Mesendoderm (in vitro differentiated cells): ENCODE results near the gene PARP8.
A peak's percentile ranks its signal among the peaks of the same experiment; 100 is the strongest.
"Not testable (repeated sequence)": the region's sequence is repeated elsewhere in the genome, so short reads cannot be mapped to it uniquely, and the experiment has no call there.

Experiments used
- DNase-seq: peaks from one replicate; pipeline ENCODE4 v3.0.0; 2013
- H2AK5ac ChIP-seq: 2 replicates; pipeline ENCODE4 v1.6.1; 2013; ENCODE audit warnings: low read length, inconsistent platforms
- H2BK120ac ChIP-seq: 2 replicates; pipeline ENCODE4 v1.6.1; 2013; ENCODE audit warnings: low read depth, mild to moderate bottlenecking, low read length, moderate library complexity, mixed read lengths
- H2BK15ac ChIP-seq: replicated peaks from 2 replicates; pipeline ENCODE4 v1.6.1; 2013; ENCODE audit warnings: low read depth, mild to moderate bottlenecking, moderate library complexity
- H2BK5ac ChIP-seq: 2 replicates; pipeline ENCODE4 v1.6.1; 2013; ENCODE audit warnings: low read length, inconsistent platforms
- H3K18ac ChIP-seq: 2 replicates; pipeline ENCODE4 v1.6.1; 2013; ENCODE audit warnings: mild to moderate bottlenecking, low read length, mixed read lengths
- H3K23ac ChIP-seq: one replicate; pipeline ENCODE4 v1.6.1; 2013; ENCODE audit warnings: low read length
- H3K27ac ChIP-seq: 2 replicates; pipeline ENCODE4 v1.5.1; 2013; ENCODE audit warnings: low read depth, mild to moderate bottlenecking, inconsistent platforms, low read length, moderate library complexity
- H3K27me3 ChIP-seq: 2 replicates; pipeline ENCODE4 v1.6.1; 2013; ENCODE audit warnings: low read length, control low read depth, mild to moderate bottlenecking, inconsistent platforms; ENCODE audit not compliant: insufficient read depth, poor library complexity
- H3K36me3 ChIP-seq: 2 replicates; pipeline ENCODE4 v1.6.1; 2013; ENCODE audit warnings: low read length, inconsistent platforms; ENCODE audit not compliant: control insufficient read depth, insufficient read depth
- H3K4ac ChIP-seq: one replicate; pipeline ENCODE4 v1.6.1; 2013; ENCODE audit warnings: low read depth, mild to moderate bottlenecking, low read length, moderate library complexity
- H3K4me1 ChIP-seq: 2 replicates; pipeline ENCODE4 v1.6.1; 2013; ENCODE audit warnings: low read depth, low read length, inconsistent platforms; ENCODE audit not compliant: control insufficient read depth
- H3K4me2 ChIP-seq: 2 replicates; pipeline ENCODE4 v1.6.1; 2013; ENCODE audit warnings: low read length
- H3K4me3 ChIP-seq: 2 replicates; pipeline ENCODE4 v1.5.1; 2013; ENCODE audit warnings: mild to moderate bottlenecking, low read length
- H3K56ac ChIP-seq: one replicate; pipeline ENCODE4 v1.6.1; 2013; ENCODE audit warnings: low read length
- H3K79me1 ChIP-seq: 2 replicates; pipeline ENCODE4 v1.6.1; 2013; ENCODE audit warnings: low read length, inconsistent platforms
- H3K79me2 ChIP-seq: 2 replicates; pipeline ENCODE4 v1.6.1; 2013; ENCODE audit warnings: mild to moderate bottlenecking, low read length; ENCODE audit not compliant: control insufficient read depth, insufficient read depth
- H3K9ac ChIP-seq: 2 replicates; pipeline ENCODE4 v1.6.1; 2013; ENCODE audit warnings: low read length, inconsistent platforms
- H4K5ac ChIP-seq: one replicate; pipeline ENCODE4 v1.6.1; 2013; ENCODE audit warnings: low read length
- H4K8ac ChIP-seq: one replicate; pipeline ENCODE4 v1.6.1; 2013; ENCODE audit warnings: low read depth, mild to moderate bottlenecking, control low read depth, low read length, moderate library complexity
- WGBS: extraction: QIAGEN DNeasy Blood & Tissue Kit; methylation state at CpG from one replicate; pipeline ENCODE4 v1.1.7; 2013; ENCODE audit warnings: low lambda C conversion rate, missing lambda C conversion rate; ENCODE audit not compliant: insufficient coverage; ENCODE audit errors: extremely low coverage; 5-methylcytosine and 5-hydroxymethylcytosine counted together

The PARP8 gene

GRCh38 chr5:50687548-50687947, 21.1 kb downstream of the PARP8 start:
- H3K56ac ChIP-seq: no peak overlapping the region
- H2AK5ac ChIP-seq: no peak overlapping the region
- no peak overlapping the region for H3K4me2 ChIP-seq
- DNase-seq: no peak
- WGBS: no CpG with 5 or more reads among the region's 4 CpGs
- H2BK120ac ChIP-seq: no peak overlapping the region
- peaks cover 23% of the 10 kb centered on the region for H3K79me2 ChIP-seq
- H3K23ac ChIP-seq: no peak overlapping the region
- H3K4me1 ChIP-seq: no peaks in the 10 kb centered on the region
- no peak overlapping the region for H3K9ac ChIP-seq
- H3K4me3 ChIP-seq: no peak overlapping the region
- no peak overlapping the region for H3K27ac ChIP-seq
- no peak overlapping the region for H3K4ac ChIP-seq
- H2BK15ac ChIP-seq: no peak overlapping the region
- H4K8ac ChIP-seq: no peak overlapping the region
- H3K79me1 ChIP-seq: peaks cover 6% of the 10 kb centered on the region
- H3K18ac ChIP-seq: no peak overlapping the region
- H4K5ac ChIP-seq: no peak overlapping the region
- no peaks in the 10 kb centered on the region for H3K36me3 ChIP-seq
- H3K27me3 ChIP-seq: no peaks in the 10 kb centered on the region
- H2BK5ac ChIP-seq: no peak overlapping the region

DNA sequence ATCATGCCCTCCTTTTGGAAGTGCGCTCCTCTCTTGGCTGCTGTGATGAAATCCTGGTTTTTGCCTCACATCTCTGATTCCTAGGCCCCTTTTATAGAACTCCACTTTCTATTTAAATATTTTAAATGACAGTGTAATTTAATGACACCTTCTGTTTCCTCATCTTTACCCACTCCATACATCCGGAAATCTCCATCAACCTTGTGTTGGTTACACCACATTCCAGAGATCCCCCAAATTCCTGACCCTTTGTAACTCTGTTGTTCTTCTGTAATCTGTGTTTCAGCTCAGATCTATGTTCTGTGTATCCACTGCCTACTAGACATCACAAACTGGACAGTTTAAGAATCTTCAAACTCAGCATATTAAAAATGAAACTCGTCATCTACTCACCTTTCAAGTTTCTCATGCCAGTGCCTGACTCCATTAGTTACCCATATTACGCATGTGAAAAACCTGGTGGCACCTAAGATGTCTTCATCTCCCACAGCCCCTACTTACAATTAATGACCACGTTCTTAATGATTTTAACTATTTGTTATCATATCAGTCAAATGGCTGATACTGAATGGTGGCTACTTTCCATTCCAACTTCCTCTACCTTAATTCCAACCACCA, 25.1 kb downstream of the PARP8 start:
- Histone ChIP-seq H3K23ac (no peak overlapping the region), H3K27ac (no peak overlapping the region)
- no CpG with 5 or more reads among the region's 5 CpGs for WGBS

DNA sequence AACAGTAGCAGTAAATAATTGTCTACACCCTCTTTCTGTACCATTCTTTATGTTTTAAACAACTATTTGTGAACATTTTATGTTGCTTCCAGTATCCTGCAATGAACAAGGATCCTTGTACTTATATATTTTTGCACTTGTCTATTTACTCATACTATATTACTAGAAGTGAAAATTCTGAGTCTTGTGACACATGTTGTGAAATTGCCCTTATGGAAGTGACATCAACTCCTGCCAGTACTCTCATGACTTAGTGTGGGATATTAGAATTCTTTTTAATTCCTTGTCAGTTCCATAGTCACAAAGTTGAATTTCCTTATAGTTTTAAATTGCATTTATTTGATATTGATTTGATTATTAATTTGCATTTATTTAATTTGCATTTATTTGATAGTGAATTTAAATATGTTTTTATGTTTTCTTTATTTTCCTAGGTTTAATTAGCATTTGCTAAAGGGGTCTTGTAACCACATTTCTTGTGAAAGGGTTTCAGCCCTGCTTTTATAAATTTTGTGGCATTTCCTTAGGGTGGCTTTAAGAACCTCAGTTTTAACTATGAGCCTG, 27.7 kb downstream of the PARP8 start:
- peaks cover 19% of the 10 kb centered on the region for H3K79me2 ChIP-seq
- H3K23ac ChIP-seq: no peak overlapping the region

More for the DNA sequence above, 25.1 kb downstream of the PARP8 start:
- Histone ChIP-seq H3K56ac (no peak overlapping the region), H2BK15ac (no peak overlapping the region), H3K79me1 (peaks cover 4% of the 10 kb centered on the region), H3K4ac (no peak overlapping the region), H3K4me1 (no peaks in the 10 kb centered on the region), H2AK5ac (no peak overlapping the region), H3K4me2 (no peak overlapping the region), H2BK5ac (no peak overlapping the region), H4K5ac (no peak overlapping the region), H3K4me3 (no peak overlapping the region), H4K8ac (no peak overlapping the region), H3K79me2 (peaks cover 21% of the 10 kb centered on the region), H3K27me3 (no peaks in the 10 kb centered on the region), H3K18ac (no peak overlapping the region), H3K36me3 (no peaks in the 10 kb centered on the region), H2BK120ac (no peak overlapping the region), H3K9ac (no peak overlapping the region)
- no peak for DNase-seq

DNA sequence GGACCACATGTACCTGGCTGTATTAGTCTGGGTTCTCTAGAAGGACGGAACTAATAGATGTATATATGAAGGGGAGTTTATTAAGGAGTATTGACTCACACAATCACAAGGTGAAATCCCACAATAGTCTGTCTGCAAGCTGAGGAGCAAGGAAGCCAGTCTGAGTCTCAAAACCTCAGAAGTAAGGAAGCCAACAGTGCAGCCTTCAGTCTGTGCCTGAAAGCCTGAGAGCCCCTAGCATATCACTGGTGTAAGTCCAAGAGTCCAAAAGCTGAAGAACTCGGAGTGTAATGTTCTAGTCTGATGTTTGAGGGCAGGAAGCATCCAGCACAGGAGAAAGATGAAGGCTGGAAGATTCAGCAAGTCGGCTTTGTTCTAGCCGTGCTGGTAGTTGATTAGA, 28.2 kb downstream of the PARP8 start:
- not testable (repeated sequence) for H3K27ac ChIP-seq, H4K5ac ChIP-seq, DNase-seq, H2BK5ac ChIP-seq, H3K27me3 ChIP-seq, H3K79me1 ChIP-seq, H2AK5ac ChIP-seq, H3K4me3 ChIP-seq, H3K23ac ChIP-seq, H4K8ac ChIP-seq, H3K18ac ChIP-seq, H3K4me1 ChIP-seq, H3K36me3 ChIP-seq, H3K4ac ChIP-seq, H3K4me2 ChIP-seq, H3K56ac ChIP-seq, H2BK120ac ChIP-seq, H2BK15ac ChIP-seq, H3K9ac ChIP-seq
- peaks cover 17% of the 10 kb centered on the region for H3K79me2 ChIP-seq
- no CpG with 5 or more reads among the region's 4 CpGs for WGBS

More for the DNA sequence above, 27.7 kb downstream of the PARP8 start:
- Histone ChIP-seq H3K4me2 (no peak overlapping the region), H3K27ac (no peak overlapping the region), H3K36me3 (no peaks in the 10 kb centered on the region), H2BK15ac (no peak overlapping the region), H4K5ac (no peak overlapping the region), H3K4ac (no peak overlapping the region), H3K27me3 (no peaks in the 10 kb centered on the region), H3K4me1 (peaks cover 3% of the 10 kb centered on the region), H3K18ac (no peak overlapping the region), H3K56ac (no peak overlapping the region), H2BK5ac (no peak overlapping the region), H4K8ac (no peak overlapping the region), H3K4me3 (no peak overlapping the region), H3K79me1 (no peaks in the 10 kb centered on the region), H2AK5ac (no peak overlapping the region), H3K9ac (no peak overlapping the region), H2BK120ac (no peak overlapping the region)
- DNase-seq: no peak

DNA sequence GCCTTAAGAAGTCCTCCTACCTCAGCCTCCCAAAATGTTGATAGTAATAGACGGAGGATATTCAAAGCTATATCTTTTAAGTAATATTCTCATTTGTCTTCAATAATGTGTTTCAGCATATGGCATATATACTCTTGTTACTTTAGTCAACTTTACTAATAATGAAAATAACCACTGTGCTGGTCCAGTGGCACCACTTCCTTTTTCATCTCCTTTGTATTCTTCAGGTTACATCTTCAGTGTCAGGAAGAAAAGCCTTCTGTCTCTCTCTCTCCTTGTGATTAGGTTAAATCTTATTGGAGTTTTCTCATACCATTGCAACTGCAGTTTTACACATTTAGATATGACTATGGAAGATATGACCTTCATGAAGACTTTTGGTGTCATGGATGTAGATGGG, 31.3 kb downstream of the PARP8 start:
- peaks cover 1% of the 10 kb centered on the region for H3K79me1 ChIP-seq
- H2BK15ac ChIP-seq: no peak overlapping the region
- WGBS: no CpG with 5 or more reads among the region's 1 CpG
- no peak overlapping the region for H3K18ac ChIP-seq
- no peaks in the 10 kb centered on the region for H3K27me3 ChIP-seq
- H3K4me2 ChIP-seq: no peak overlapping the region
- H2BK120ac ChIP-seq: no peak overlapping the region
- H3K4me3 ChIP-seq: no peak overlapping the region
- peaks cover 12% of the 10 kb centered on the region for H3K79me2 ChIP-seq
- H3K27ac ChIP-seq: no peak overlapping the region
- H3K9ac ChIP-seq: no peak overlapping the region
- no peak overlapping the region for H3K56ac ChIP-seq
- no peaks in the 10 kb centered on the region for H3K36me3 ChIP-seq
- no peak for DNase-seq
- H2AK5ac ChIP-seq: no peak overlapping the region
- H2BK5ac ChIP-seq: no peak overlapping the region
- H3K4me1 ChIP-seq: peaks cover 6% of the 10 kb centered on the region
- no peak overlapping the region for H3K23ac ChIP-seq
- no peak overlapping the region for H4K5ac ChIP-seq
- H3K4ac ChIP-seq: no peak overlapping the region
- no peak overlapping the region for H4K8ac ChIP-seq

- Histone ChIP-seq H2BK5ac (no peak overlapping the region), H4K8ac (no peak overlapping the region), H2AK5ac (no peak overlapping the region), H3K4me1 (peaks cover 6% of the 10 kb centered on the region), H3K27ac (no peak overlapping the region), H3K79me1 (peaks cover 3% of the 10 kb centered on the region), H2BK15ac (no peak overlapping the region), H3K4me2 (no peak overlapping the region), H4K5ac (no peak overlapping the region), H3K18ac (no peak overlapping the region), H3K36me3 (no peaks in the 10 kb centered on the region), H3K4me3 (no peak overlapping the region), H3K27me3 (no peaks in the 10 kb centered on the region), H2BK120ac (no peak overlapping the region), H3K9ac (no peak overlapping the region), H3K23ac (no peak overlapping the region), H3K79me2 (peaks cover 15% of the 10 kb centered on the region), H3K56ac (no peak overlapping the region), H3K4ac (no peak overlapping the region)
- DNase-seq: peak; percentile 58
- no CpG with 5 or more reads among the region's 2 CpGs for WGBS
These were observed 33.3 kb downstream of the PARP8 start for GRCh38 chr5:50699737-50700136.
